ENCODE measurements around the gene CACFD1. TPM values are rescaled to one million over a fixed set of nuclear protein-coding genes. Genes with fewer than 3 reads are reported as not detected.

CACFD1 gene
- total and polyA plus RNA-seq, 9 of the 15 experiments (the other 6 are each of a cell fraction or from before 2014, with no cell fraction given): 0.11 to 1.4 (median 1.1) TPM; not detected in 2

DNA sequence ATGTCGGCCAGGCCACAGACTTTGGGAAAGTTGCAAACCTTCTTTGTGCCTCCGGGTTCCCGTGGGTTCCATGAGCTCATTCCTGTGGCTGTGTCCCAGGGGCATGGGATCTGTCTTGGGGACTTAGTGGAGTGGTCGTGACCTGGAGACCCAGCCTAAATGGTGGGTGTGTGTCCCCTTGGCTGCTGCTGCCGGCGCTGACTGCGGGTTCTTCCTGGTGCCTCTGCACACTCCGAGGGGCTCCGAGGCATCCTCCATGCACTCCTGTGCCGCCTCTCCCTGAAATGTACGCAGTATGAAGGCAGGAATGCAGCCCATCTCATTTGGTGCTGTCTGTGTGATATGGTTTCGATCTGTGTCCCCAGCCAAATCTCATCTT is 40.1 kb downstream of the CACFD1 start:
- intact Hi-C loops (cut with micrococcal nuclease) (no loop called here), in situ Hi-C loops (cut with MboI) (no loop called here)
- DNase-seq (ENCODE audit: extremely low read depth in 1 of 4, low spot score in 3 of 4): no peak
- ChIA-PET POLR2A (interaction anchor here (0.6 to 0.8 kb wide), 3 partner anchors 16 to 40 kb away, joined by 3 to 5 read pairs (median 4); partner anchors contain the start of gene CACFD1), CTCF (ENCODE audit: low intra/inter-chr PET ratio) (no interaction called here)
- H3K4me2 ChIP-seq (ENCODE audit: insufficient read depth, low read length): no peak overlapping the region
- H2AFZ ChIP-seq (ENCODE audit: low read depth, low read length): no peak overlapping the region
- no peak for ATAC-seq
- no peak for FAIRE-seq
- no peaks in the 10 kb centered on the region for H3K9me1 ChIP-seq (ENCODE audit: control insufficient read depth, insufficient read depth, low read length)
- H4K20me1 ChIP-seq (replicated peaks; ENCODE audit: control insufficient read depth, insufficient read depth, low read length): no peaks in the 10 kb centered on the region
- BruUV-seq (replicated peaks): no TSS peak
- no peaks in the 10 kb centered on the region for H3K79me2 ChIP-seq (ENCODE audit: control insufficient read depth, insufficient read depth, low read length)
- no peak for TF ChIP-seq LCOR (CRISPR knock-in tag; IDR thresholded peaks at IDR 0.05)
- TF ChIP-seq, protein P1, sequence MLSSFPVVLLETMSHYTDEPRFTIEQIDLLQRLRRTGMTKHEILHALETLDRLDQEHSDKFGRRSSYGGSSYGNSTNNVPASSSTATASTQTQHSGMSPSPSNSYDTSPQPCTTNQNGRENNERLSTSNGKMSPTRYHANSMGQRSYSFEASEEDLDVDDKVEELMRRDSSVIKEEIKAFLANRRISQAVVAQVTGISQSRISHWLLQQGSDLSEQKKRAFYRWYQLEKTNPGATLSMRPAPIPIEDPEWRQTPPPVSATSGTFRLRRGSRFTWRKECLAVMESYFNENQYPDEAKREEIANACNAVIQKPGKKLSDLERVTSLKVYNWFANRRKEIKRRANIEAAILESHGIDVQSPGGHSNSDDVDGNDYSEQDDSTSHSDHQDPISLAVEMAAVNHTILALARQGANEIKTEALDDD (IDR thresholded peaks at IDR 0.05): no peak
- no peak for TF ChIP-seq NCOA2 (IDR thresholded peaks at IDR 0.05; ENCODE audit: partially characterized antibody in 2 of 2)
- no peak for TF ChIP-seq ZNF124 (CRISPR knock-in tag; IDR thresholded peaks at IDR 0.05)
- TF ChIP-seq MED1 (CRISPR knock-in tag; IDR thresholded peaks at IDR 0.05; ENCODE audit: borderline replicate concordance): no peak
- TF ChIP-seq, protein P2, sequence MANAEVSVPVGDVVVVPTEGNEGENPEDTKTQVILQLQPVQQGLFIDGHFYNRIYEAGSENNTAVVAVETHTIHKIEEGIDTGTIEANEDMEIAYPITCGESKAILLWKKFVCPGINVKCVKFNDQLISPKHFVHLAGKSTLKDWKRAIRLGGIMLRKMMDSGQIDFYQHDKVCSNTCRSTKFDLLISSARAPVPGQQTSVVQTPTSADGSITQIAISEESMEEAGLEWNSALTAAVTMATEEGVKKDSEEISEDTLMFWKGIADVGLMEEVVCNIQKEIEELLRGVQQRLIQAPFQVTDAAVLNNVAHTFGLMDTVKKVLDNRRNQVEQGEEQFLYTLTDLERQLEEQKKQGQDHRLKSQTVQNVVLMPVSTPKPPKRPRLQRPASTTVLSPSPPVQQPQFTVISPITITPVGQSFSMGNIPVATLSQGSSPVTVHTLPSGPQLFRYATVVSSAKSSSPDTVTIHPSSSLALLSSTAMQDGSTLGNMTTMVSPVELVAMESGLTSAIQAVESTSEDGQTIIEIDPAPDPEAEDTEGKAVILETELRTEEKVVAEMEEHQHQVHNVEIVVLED (CRISPR knock-in tag; IDR thresholded peaks at IDR 0.05): no peak
- TF ChIP-seq, protein P3, sequence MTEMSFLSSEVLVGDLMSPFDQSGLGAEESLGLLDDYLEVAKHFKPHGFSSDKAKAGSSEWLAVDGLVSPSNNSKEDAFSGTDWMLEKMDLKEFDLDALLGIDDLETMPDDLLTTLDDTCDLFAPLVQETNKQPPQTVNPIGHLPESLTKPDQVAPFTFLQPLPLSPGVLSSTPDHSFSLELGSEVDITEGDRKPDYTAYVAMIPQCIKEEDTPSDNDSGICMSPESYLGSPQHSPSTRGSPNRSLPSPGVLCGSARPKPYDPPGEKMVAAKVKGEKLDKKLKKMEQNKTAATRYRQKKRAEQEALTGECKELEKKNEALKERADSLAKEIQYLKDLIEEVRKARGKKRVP (CRISPR knock-in tag; IDR thresholded peaks at IDR 0.05): no peak
- TF ChIP-seq BRF1 (IDR thresholded peaks at IDR 0.05; ENCODE audit: borderline replicate concordance, extremely low read depth, insufficient read length): no peak
- H3K36me3 ChIP-seq (ENCODE audit: control insufficient read depth, insufficient read depth, low read length): no peaks in the 10 kb centered on the region
- H3K27me3 ChIP-seq (ENCODE audit: control insufficient read depth in 2 of 2, insufficient read depth in 2 of 2, low read length in 2 of 2): peaks cover 6 to 51% of the 10 kb centered on the region in 2 experiments; a peak in 4 of 5 replicates
- WGBS (ENCODE audit: insufficient coverage, low coverage, missing lambda C conversion rate): 8% methylated on average over 12 of the region's 12 CpGs
- H3K9me3 ChIP-seq (replicated peaks; ENCODE audit: control insufficient read depth, insufficient read depth, low read depth, low read length): no peaks in the 10 kb centered on the region; the same call in 1 of the 2 replicates
- H3K9ac ChIP-seq (ENCODE audit: insufficient read depth in 1 of 2, low read depth in 2 of 2, low read length in 2 of 2): no peak overlapping the region
- H3K27ac ChIP-seq (ENCODE audit: extremely low read depth, low read depth, low read length): no peak overlapping the region
- H3K4me3 ChIP-seq: no peak overlapping the region
- H3K4me1 ChIP-seq (replicated peaks in 1 of 2; ENCODE audit: control insufficient read depth in 2 of 2, insufficient read depth in 2 of 2, low read length in 2 of 2): peaks cover 0 to 8% of the 10 kb centered on the region in 2 experiments; a peak in 1 of 5 replicates
